Thymus (tissue), 11 donors: ENCODE measurements around the gene DNAH10. TPM values are rescaled to one million over a fixed set of nuclear protein-coding genes. Genes with fewer than 3 reads are reported as not detected.

ENCODE experiments used
- DNase-seq, 9 donors: peaks; one replicate each; pipeline ENCODE4 v3.0.0-alpha.2; 2013; ENCODE audit warnings: low spot score in 9 of 9, low read depth in 6 of 9, missing footprints in 1 of 9
- H3K27ac ChIP-seq, 2 donors: one replicate each; pipeline ENCODE4 v1.5.1; 2013; ENCODE audit warnings: control low read depth in 1 of 2, low read depth in 1 of 2, low read length in 1 of 2, mild to moderate bottlenecking in 1 of 2, moderate library complexity in 1 of 2
- H3K27me3 ChIP-seq, 2 donors: one replicate each; pipeline ENCODE4 v1.5.1; 2013; ENCODE audit warnings: low read length in 1 of 2; ENCODE audit not compliant: control insufficient read depth in 2 of 2, insufficient read depth in 1 of 2
- H3K36me3 ChIP-seq, 2 donors: one replicate each; pipeline ENCODE4 v1.5.1; 2013; ENCODE audit warnings: low read length in 1 of 2, mild to moderate bottlenecking in 1 of 2, moderate library complexity in 1 of 2; ENCODE audit not compliant: control insufficient read depth in 2 of 2, insufficient read depth in 2 of 2
- H3K4me1 ChIP-seq, 2 donors: one replicate each; pipeline ENCODE4 v1.5.1; 2013; ENCODE audit warnings: low read length in 2 of 2; ENCODE audit not compliant: control insufficient read depth in 2 of 2, insufficient read depth in 2 of 2
- H3K4me3 ChIP-seq, 2 donors: one replicate each; pipeline ENCODE4 v1.5.1; 2013; ENCODE audit warnings: low read length in 2 of 2, control low read depth in 1 of 2, mild to moderate bottlenecking in 1 of 2
- H3K9me3 ChIP-seq, 2 donors: one replicate each; pipeline ENCODE4 v1.5.1; 2013; ENCODE audit warnings: low read length in 1 of 2, mild to moderate bottlenecking in 1 of 2; ENCODE audit not compliant: control insufficient read depth in 2 of 2, insufficient read depth in 1 of 2
- WGBS: extraction: QIAGEN DNeasy Blood & Tissue Kit; methylation state at CpG from one replicate; pipeline ENCODE4 v1.1.7; 2013; 5-methylcytosine and 5-hydroxymethylcytosine counted together
- polyA plus RNA-seq: library from polyadenylated mRNA; stranded (reverse); fragments of 200-250 nt; gene quantifications from one replicate; pipeline ENCODE4 v1.2.3, GENCODE V29; 2013
- total RNA-seq: library from RNA; stranded (reverse); fragments of 120-200 nt; gene quantifications from one replicate; pipeline ENCODE4 v1.2.4, GENCODE V29; 2013
- donor health status: healthy.

Gene DNAH10
- total and polyA plus RNA-seq, 2 donors: 0.47 to 0.82 TPM

- H3K36me3 ChIP-seq: no peaks in the 10 kb centered on the region
- H3K27me3 ChIP-seq: no peaks in the 10 kb centered on the region
- no peak overlapping the region for H3K4me3 ChIP-seq
- no peaks in the 10 kb centered on the region for H3K9me3 ChIP-seq
- WGBS: 95% methylated on average over 8 of the region's 8 CpGs
- no peak overlapping the region for H3K27ac ChIP-seq
- peaks cover 0 to 4% of the 10 kb centered on the region in 2 donors for H3K4me1 ChIP-seq
- DNase-seq: no peak
Measured at GRCh38 chr12:123967121-123967586, 205.1 kb downstream of the DNAH10 start.

DNA sequence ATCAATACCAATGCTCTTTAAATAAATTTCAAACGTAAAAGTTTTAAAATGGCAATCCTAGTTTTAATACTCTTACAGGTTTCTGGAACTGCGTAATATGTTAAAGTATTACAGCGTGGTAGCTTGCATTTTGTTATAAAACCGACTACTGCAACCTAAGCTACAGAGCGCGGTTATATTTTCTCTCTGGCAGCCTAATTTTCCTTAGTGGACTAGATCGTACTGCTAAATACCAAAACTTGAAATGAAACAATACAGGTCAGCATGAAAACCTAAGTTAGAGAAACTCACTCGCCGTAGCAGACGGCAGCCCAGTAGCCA is 209.3 kb downstream of the DNAH10 start:
- H3K4me3 ChIP-seq: peak overlapping the region; percentile 54 to 95
- peaks cover 8 to 11% of the 10 kb centered on the region in 2 donors for H3K4me1 ChIP-seq
- DNase-seq: no peak
- H3K9me3 ChIP-seq: peaks cover 0 to 4% of the 10 kb centered on the region in 2 donors
- WGBS: 43% methylated on average over 10 of the region's 10 CpGs
- peaks cover 0 to 6% of the 10 kb centered on the region in 2 donors for H3K36me3 ChIP-seq
- peak overlapping the region; percentile 57 to 71 for H3K27ac ChIP-seq
- H3K27me3 ChIP-seq: peaks cover 0 to 2% of the 10 kb centered on the region in 2 donors

DNA sequence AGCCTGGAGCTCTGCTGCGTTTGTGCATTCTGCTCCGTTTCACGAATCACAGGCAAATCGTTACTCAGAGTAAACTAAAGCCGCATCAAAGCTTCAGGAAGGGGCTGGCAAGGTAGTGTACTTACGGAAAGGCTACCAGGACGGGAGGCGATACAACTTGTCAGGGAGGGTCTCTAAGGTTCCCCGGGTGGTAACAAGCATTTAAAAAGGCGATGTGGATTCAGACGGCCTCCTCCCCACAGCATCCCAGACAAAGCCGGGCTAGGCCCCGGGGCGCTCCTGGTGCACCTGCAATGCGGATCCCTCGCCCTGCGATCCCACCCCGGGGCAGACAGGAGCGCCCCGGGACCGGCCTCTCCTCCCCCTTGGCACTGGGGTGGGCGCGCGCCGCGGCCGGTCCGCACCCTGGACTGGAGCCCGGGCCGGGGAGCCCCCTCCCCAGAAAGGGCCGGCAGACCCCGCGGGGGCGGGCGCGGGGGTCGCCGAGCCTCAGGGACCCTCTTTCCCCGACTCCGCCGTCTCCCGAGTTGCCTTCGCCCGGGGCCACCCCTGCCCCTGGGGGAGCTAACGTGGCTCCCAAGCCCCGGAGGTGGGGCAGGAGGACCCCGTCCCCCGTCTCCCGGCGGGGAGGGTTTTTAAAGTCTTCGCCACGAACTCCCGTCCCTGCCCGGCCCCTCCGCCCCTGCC is 209.8 kb downstream of the DNAH10 start:
- peaks cover 0 to 4% of the 10 kb centered on the region in 2 donors for H3K9me3 ChIP-seq
- peak overlapping the region; percentile 57 to 79 for H3K27ac ChIP-seq
- peaks cover 0 to 2% of the 10 kb centered on the region in 2 donors for H3K27me3 ChIP-seq
- H3K36me3 ChIP-seq: peaks cover 0 to 8% of the 10 kb centered on the region in 2 donors
- peaks cover 8 to 11% of the 10 kb centered on the region in 2 donors for H3K4me1 ChIP-seq
- peak overlapping the region; percentile 54 to 95 for H3K4me3 ChIP-seq
- under 1% methylated on average over 55 of the region's 55 CpGs for WGBS
- DNase-seq: peak in 6 of 9 donors; percentile 38 to 78 (median 48)

DNA sequence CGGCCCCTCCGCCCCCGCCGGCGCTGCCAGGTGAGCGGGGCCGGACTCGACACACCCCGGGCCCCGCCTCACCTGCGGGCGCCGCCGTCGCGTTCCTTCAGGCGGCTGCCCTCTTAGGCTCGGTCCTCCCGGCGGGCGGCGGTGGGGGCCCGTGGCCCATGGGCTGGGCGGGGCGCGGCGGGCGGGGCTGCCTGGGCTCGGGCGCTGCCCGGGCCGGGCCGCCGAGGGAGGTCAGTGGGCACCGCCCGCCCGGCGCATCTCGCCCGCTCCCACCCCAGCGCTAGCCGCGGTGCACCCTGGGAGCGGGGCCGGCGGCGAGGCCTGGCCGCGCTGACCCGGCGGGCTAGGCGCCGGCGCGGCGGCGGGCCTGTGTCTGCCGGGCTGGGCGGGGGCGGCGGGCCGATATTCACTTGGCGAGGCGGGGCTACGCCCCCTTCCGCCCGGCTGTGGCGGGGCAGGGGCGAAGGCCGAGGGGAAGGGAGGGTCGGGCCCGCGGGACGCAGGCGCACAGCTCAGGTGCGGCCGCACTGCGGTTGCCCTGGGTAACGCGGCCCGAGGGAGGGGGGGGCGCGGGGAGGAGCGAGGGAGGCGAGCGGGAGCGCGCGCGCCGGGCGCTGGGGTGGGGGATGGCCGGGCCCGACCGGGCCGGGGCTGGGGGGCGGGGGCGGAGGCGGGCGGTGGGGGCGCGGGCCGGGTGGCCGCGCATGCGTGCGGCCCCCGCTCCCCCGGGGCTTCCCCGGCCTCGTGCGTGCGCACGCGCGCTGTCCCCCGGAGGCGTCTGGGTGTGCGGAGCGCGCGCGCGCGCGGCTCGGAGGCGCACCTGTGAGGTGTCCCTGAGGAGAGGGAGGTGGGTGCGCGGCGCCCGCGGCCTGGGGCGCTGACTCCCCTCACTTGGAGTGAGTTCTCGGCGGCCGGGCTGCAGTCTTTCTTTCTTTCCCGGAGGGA is 210.6 kb downstream of the DNAH10 start, which contains the start of the genes CCDC92 and ZNF664:
Gene CCDC92 (minus strand): TSS at position 375 of the 945 bp plus-strand sequence. CDS start 28,526 bp downstream, outside the sequence.
Gene ZNF664 (plus strand): TSS at position 759 of the 945 bp plus-strand sequence. CDS start 38,930 bp downstream, outside the sequence.
- H3K27ac ChIP-seq: peak within 1 kb of the TSS; percentile 57 to 79
- peaks cover 0 to 2% of the 10 kb centered on the region in 2 donors for H3K27me3 ChIP-seq
- peaks cover 0 to 4% of the 10 kb centered on the region in 2 donors for H3K9me3 ChIP-seq
- peak within 1 kb of the TSS; percentile 62 to 95 for H3K4me3 ChIP-seq
- H3K4me1 ChIP-seq: peaks cover 8 to 11% of the 10 kb centered on the region in 2 donors
- peaks cover 0 to 13% of the 10 kb centered on the region in 2 donors for H3K36me3 ChIP-seq
- DNase-seq: peak; percentile 41 to 93 (median 86)
- under 1% methylated on average over 138 of the region's 138 CpGs for WGBS

DNA sequence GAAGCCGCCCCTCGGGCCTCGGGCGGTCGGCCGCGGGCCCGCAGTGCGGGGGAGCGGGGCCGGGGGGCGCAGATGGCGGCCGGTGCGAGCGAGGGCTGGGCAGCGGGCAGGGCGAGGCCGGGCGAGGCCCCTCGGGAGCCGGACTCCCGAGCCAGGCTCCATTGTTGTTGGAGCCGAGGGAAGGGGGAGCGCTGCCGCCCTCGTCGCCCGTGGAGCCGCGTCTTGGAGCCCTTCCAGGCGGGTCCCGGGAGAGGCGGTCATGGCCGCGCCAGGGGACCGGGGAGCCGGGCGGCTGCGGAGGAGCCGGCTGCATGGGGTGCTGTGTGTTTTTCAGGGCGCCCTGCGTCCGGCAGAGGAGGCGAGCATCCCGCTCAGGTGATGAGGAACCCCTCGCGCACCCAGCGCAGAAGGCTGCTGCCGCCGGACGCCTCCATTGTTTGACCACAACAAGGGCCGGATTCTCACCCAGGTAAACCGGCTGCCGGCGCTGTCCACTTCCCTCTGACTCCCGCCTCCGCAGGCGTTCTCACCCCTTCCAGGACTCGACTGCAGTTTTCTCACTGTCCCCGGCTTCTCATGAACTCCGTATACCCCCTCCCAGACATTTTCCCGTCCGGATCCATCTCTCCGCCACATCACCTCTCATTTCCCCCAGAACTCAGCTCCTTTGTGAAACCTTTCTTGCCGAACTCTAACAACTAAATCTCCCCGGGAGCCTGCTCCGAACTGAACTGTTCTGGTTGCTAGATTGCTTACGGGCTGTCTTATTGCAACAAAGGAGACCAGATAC is 211.6 kb downstream of the DNAH10 start:
- Histone ChIP-seq H3K4me1 (peaks cover 8 to 11% of the 10 kb centered on the region in 2 donors), H3K4me3 (peak overlapping the region; percentile 62 to 95), H3K27ac (peak overlapping the region in 1 of 2 donors; percentile 79), H3K36me3 (peaks cover 0 to 14% of the 10 kb centered on the region in 2 donors), H3K27me3 (peaks cover 0 to 2% of the 10 kb centered on the region in 2 donors), H3K9me3 (peaks cover 0 to 4% of the 10 kb centered on the region in 2 donors)
- DNase-seq: peak in 3 of 9 donors; percentile 16 to 39 (median 27)
- WGBS: 3% methylated on average over 69 of the region's 69 CpGs

DNA sequence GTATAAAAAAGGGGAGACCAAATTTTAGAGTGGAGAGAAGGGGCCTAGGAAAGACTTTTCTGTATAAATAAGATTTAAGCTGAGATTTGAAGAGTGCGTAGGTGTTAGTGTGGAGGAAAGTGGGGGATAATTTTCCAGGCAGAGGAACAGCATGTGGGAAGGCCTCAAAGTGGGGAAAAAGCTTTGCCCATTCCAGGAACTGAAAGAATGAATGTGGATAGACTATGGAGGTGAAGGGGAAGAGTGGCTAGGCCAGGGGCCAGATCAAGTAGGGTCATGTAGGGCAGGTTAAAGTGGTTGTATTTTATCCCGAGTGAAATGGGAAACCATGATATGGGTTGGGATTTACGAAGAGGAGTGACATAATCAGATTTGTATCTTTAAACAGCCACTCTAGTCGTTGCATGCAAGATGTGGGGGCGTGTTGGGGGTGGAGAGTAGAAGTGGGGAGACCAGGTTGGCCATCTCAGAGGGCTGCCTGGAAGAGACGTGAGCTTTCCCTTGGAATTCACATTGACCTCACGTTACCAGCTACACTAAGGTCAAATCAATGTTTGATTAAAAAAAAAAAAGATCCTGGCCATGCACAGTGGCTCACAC is 214.2 kb downstream of the DNAH10 start:
- Histone ChIP-seq H3K9me3 (peaks cover 0 to 4% of the 10 kb centered on the region in 2 donors), H3K27ac (no peak overlapping the region), H3K4me1 (peaks cover 8 to 11% of the 10 kb centered on the region in 2 donors), H3K36me3 (peaks cover 0 to 14% of the 10 kb centered on the region in 2 donors), H3K27me3 (peaks cover 0 to 2% of the 10 kb centered on the region in 2 donors), H3K4me3 (no peak overlapping the region)
- DNase-seq: no peak
- WGBS: 96% methylated on average over 7 of the region's 7 CpGs

- Histone ChIP-seq H3K27me3 (no peaks in the 10 kb centered on the region), H3K4me1 (peaks cover under 1 to 3% of the 10 kb centered on the region in 2 donors), H3K36me3 (peaks cover 0 to 14% of the 10 kb centered on the region in 2 donors), H3K4me3 (no peak overlapping the region), H3K9me3 (no peaks in the 10 kb centered on the region), H3K27ac (no peak overlapping the region)
- over 99% methylated on average over 6 of the region's 6 CpGs for WGBS
- no peak for DNase-seq
Measured at GRCh38 chr12:123979566-123979965, 217.5 kb downstream of the DNAH10 start.

- Histone ChIP-seq H3K27ac (no peak overlapping the region), H3K4me1 (peaks cover 0 to 3% of the 10 kb centered on the region in 2 donors), H3K27me3 (no peaks in the 10 kb centered on the region), H3K9me3 (no peaks in the 10 kb centered on the region), H3K4me3 (no peak overlapping the region), H3K36me3 (peaks cover 3 to 19% of the 10 kb centered on the region in 2 donors)
- no peak for DNase-seq
- 98% methylated on average over 7 of the region's 7 CpGs for WGBS
Measured at GRCh38 chr12:123982269-123982668, 220.2 kb downstream of the DNAH10 start.
